Measurements from ENCODE around the gene KLHL40. TPM values are rescaled to one million over a fixed set of nuclear protein-coding genes. Genes with fewer than 3 reads are reported as not detected.
A peak's percentile ranks its signal among the peaks of the same experiment; 100 is the strongest.

Gene KLHL40
- total and polyA plus RNA-seq, 9 of the 15 experiments (the other 6 are each of a cell fraction or from before 2014, with no cell fraction given): not detected

DNA sequence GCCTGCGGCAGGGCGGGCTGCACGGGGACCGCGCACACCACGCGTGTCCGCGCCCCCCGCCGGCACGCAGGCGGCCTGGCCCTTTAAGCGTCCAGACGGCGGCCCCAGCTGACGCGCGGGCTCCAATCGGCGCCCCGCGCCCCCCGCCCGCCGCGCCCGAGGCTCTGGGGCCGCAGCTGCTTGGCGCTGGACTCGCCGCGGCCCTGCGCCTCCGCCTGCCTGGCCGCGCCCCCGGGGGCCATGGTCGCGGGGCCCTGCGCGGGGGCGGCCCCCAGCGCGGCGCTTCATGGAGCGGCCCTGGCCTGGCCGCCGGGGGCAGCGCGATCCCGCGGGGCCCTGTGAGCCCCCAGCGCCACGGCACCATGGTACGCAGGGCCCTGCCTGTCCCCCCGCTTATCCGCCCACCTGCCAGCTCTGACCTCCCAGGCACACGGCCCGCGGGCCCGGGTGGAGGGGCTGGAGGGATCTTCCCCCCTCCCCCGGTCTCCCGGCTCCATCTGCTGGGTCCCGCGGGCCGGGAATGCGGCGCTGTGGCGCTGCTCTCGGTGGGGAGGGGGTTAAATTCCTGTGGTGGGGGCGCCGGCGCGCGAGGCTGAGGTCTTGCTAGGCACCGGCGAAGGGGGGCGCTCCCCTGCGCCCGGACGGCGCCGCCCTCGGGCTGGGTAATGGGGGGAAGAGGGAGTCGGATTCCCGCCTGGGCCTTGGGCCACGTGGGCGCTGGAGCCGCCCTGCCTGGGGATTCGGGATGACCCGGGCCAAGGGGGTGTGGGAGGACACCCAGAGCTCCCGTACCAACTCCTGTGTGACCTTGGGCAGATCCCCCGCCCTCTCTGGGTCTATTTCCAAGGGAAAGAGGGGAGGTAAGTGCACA, 30.8 kb upstream of the KLHL40 start (continued):
- no peak for TF ChIP-seq ZNF253 (CRISPR knock-in tag; conservative IDR thresholded peaks at IDR 0.05)
- no peak for TF ChIP-seq PTBP1 (IDR thresholded peaks at IDR 0.05; ENCODE audit: low read depth, low read length)
- no peak for TF ChIP-seq NCOA6 (IDR thresholded peaks at IDR 0.05)
- no peak for TF ChIP-seq ETS2 (tag; IDR thresholded peaks at IDR 0.05; ENCODE audit: borderline replicate concordance, poor library complexity, severe bottlenecking)
- peak; percentile 90; the same call in 1 of the 2 replicates for TF ChIP-seq ZBTB7A (IDR thresholded peaks at IDR 0.05; ENCODE audit: borderline replicate concordance, control insufficient read depth, low read depth, low read length)
- peak; percentile 32; the same call in 1 of the 2 replicates for TF ChIP-seq CTBP1 (IDR thresholded peaks at IDR 0.05; ENCODE audit: borderline replicate concordance)
- TF ChIP-seq, protein P1, sequence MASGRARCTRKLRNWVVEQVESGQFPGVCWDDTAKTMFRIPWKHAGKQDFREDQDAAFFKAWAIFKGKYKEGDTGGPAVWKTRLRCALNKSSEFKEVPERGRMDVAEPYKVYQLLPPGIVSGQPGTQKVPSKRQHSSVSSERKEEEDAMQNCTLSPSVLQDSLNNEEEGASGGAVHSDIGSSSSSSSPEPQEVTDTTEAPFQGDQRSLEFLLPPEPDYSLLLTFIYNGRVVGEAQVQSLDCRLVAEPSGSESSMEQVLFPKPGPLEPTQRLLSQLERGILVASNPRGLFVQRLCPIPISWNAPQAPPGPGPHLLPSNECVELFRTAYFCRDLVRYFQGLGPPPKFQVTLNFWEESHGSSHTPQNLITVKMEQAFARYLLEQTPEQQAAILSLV (tag; IDR thresholded peaks at IDR 0.05): no peak
- no peak for TF ChIP-seq KAT8 (IDR thresholded peaks at IDR 0.05; ENCODE audit: low read depth)
- TF ChIP-seq SOX6 (IDR thresholded peaks at IDR 0.05): no peak
- TF ChIP-seq, protein P2, sequence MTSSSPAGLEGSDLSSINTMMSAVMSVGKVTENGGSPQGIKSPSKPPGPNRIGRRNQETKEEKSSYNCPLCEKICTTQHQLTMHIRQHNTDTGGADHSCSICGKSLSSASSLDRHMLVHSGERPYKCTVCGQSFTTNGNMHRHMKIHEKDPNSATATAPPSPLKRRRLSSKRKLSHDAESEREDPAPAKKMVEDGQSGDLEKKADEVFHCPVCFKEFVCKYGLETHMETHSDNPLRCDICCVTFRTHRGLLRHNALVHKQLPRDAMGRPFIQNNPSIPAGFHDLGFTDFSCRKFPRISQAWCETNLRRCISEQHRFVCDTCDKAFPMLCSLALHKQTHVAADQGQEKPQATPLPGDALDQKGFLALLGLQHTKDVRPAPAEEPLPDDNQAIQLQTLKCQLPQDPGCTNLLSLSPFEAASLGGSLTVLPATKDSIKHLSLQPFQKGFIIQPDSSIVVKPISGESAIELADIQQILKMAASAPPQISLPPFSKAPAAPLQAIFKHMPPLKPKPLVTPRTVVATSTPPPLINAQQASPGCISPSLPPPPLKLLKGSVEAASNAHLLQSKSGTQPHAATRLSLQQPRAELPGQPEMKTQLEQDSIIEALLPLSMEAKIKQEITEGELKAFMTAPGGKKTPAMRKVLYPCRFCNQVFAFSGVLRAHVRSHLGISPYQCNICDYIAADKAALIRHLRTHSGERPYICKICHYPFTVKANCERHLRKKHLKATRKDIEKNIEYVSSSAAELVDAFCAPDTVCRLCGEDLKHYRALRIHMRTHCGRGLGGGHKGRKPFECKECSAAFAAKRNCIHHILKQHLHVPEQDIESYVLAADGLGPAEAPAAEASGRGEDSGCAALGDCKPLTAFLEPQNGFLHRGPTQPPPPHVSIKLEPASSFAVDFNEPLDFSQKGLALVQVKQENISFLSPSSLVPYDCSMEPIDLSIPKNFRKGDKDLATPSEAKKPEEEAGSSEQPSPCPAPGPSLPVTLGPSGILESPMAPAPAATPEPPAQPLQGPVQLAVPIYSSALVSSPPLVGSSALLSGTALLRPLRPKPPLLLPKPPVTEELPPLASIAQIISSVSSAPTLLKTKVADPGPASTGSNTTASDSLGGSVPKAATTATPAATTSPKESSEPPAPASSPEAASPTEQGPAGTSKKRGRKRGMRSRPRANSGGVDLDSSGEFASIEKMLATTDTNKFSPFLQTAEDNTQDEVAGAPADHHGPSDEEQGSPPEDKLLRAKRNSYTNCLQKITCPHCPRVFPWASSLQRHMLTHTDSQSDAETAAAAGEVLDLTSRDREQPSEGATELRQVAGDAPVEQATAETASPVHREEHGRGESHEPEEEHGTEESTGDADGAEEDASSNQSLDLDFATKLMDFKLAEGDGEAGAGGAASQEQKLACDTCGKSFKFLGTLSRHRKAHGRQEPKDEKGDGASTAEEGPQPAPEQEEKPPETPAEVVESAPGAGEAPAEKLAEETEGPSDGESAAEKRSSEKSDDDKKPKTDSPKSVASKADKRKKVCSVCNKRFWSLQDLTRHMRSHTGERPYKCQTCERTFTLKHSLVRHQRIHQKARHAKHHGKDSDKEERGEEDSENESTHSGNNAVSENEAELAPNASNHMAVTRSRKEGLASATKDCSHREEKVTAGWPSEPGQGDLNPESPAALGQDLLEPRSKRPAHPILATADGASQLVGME (CRISPR knock-in tag; IDR thresholded peaks at IDR 0.05): no peak
- no peak for TF ChIP-seq THRAP3 (IDR thresholded peaks at IDR 0.05; ENCODE audit: borderline replicate concordance)
- TF ChIP-seq YY1 (IDR thresholded peaks at IDR 0.05; ENCODE audit: borderline replicate concordance in 1 of 3, control insufficient read depth in 1 of 3, extremely low read depth in 1 of 3, insufficient read depth in 3 of 3, insufficient read length in 1 of 3, insufficient replicate concordance in 2 of 3, low read depth in 1 of 3, low read length in 2 of 3): peak in 2 of 3 experiments; percentile 53 to 80
- TF ChIP-seq BCOR (IDR thresholded peaks at IDR 0.05): peak; percentile 81
- no peak for TF ChIP-seq ZC3H8 (IDR thresholded peaks at IDR 0.05)
- TF ChIP-seq TRIM28 (IDR thresholded peaks at IDR 0.05): no peak
- TF ChIP-seq RB1 (IDR thresholded peaks at IDR 0.05; ENCODE audit: low read depth): peak; percentile 51; the same call in 1 of the 2 replicates
- TF ChIP-seq POLR2G (IDR thresholded peaks at IDR 0.05; ENCODE audit: low read depth, low read length): peak; percentile 75
- peak; percentile 47; the same call in 1 of the 2 replicates for TF ChIP-seq ESRRA (IDR thresholded peaks at IDR 0.05; ENCODE audit: borderline replicate concordance, low read depth)
- no peak for TF ChIP-seq ZNF121 (CRISPR knock-in tag; conservative IDR thresholded peaks at IDR 0.05)
- TF ChIP-seq ARHGAP35 (IDR thresholded peaks at IDR 0.05; ENCODE audit: partially characterized antibody): no peak
- peak; percentile 62 for TF ChIP-seq EGR1 (conservative IDR thresholded peaks at IDR 0.05)
- peak; percentile 33; a peak in 3 of 4 replicates for TF ChIP-seq NRF1 (conservative IDR thresholded peaks at IDR 0.05 in 1 of 2, IDR thresholded peaks at IDR 0.05 in 1 of 2)
